Ascending aorta (tissue), 2 donors: ENCODE results near the gene LIN54. TPM values are rescaled to one million over a fixed set of nuclear protein-coding genes. Genes with fewer than 3 reads are reported as not detected.

Experiments
- DNase-seq, 2 donors: peaks; one replicate each; pipeline ENCODE4 v3.0.0-alpha.2; 2019; ENCODE audit warnings: low spot score in 2 of 2
- H3K27ac ChIP-seq, 2 donors: fragments of 200-600 bp; sonication (generic); one replicate each; pipeline ENCODE4 v1.5.1; 2016 to 2017; ENCODE audit warnings: mild to moderate bottlenecking in 1 of 2
- H3K27me3 ChIP-seq: fragments of 200-600 bp; sonication (generic); one replicate; pipeline ENCODE4 v1.5.1; 2017
- H3K36me3 ChIP-seq, 2 donors: fragments of 200-600 bp; sonication (generic); one replicate each; pipeline ENCODE4 v1.5.1; 2016
- H3K4me1 ChIP-seq, 2 donors: fragments of 200-600 bp; sonication (generic); one replicate each; pipeline ENCODE4 v1.5.1; 2016 to 2017; ENCODE audit warnings: mild to moderate bottlenecking in 1 of 2
- H3K4me3 ChIP-seq, 2 donors: fragments of 200-600 bp; sonication (generic); one replicate each; pipeline ENCODE4 v1.5.1; 2016 to 2017; ENCODE audit warnings: mild to moderate bottlenecking in 1 of 2
- H3K9me3 ChIP-seq, 2 donors: fragments of 200-600 bp; sonication (generic); one replicate each; pipeline ENCODE4 v1.5.1; 2016
- intact Hi-C: fragments of 100-400 bp; cut with DNase I; formaldehyde crosslinking; loops from one replicate; pipeline ENCODE4 v1.15.1; 2023
- total RNA-seq: library from RNA; depleted of rRNA; stranded (reverse); fragments of >200 nt; gene quantifications from one replicate; pipeline ENCODE4 v1.1.0, GENCODE V29; 2016
- TF ChIP-seq, protein P1 (sequence below), 3 experiments: fragments of 200-600 bp in 2 of 3; fragments of 450-650 bp in 1 of 3; sonication (generic) in 2 of 3; IDR thresholded peaks; one replicate each; pipeline ENCODE4 v1.5.1; 2016 to 2019; ENCODE audit warnings: antibody characterized with exemption in 3 of 3, mild to moderate bottlenecking in 1 of 3, moderate library complexity in 1 of 3

Gene LIN54
- total RNA-seq, 1 donor from 2014 or later, result 6.2 TPM

DNA sequence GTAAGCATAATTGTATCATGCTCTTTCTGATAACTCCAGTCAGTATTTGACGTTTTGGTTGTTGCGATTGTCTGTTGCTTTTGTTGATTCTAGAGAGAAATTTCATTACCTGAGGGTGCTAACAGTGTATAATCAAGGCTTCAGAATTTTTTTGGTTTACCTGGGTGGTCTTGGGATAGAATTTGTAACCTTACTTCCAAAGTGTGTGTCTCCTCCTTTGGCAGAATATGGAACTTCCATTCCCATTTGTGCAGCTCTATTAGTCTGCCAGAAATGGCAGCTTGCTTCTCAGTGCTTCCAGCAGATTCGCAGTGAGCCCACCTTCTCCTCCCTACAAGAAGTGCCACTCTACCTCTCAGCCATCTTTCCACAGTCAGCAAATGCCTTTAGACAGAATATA is 29.6 kb upstream of the LIN54 start:
- Histone ChIP-seq H3K9me3 (no peaks in the 10 kb centered on the region), H3K27ac (no peak overlapping the region), H3K4me3 (no peak overlapping the region), H3K4me1 (peaks cover 0 to 16% of the 10 kb centered on the region in 2 donors), H3K27me3 (no peaks in the 10 kb centered on the region), H3K36me3 (peaks cover 0 to 5% of the 10 kb centered on the region in 2 donors)
- DNase-seq, result no peak
- TF ChIP-seq, protein P1, sequence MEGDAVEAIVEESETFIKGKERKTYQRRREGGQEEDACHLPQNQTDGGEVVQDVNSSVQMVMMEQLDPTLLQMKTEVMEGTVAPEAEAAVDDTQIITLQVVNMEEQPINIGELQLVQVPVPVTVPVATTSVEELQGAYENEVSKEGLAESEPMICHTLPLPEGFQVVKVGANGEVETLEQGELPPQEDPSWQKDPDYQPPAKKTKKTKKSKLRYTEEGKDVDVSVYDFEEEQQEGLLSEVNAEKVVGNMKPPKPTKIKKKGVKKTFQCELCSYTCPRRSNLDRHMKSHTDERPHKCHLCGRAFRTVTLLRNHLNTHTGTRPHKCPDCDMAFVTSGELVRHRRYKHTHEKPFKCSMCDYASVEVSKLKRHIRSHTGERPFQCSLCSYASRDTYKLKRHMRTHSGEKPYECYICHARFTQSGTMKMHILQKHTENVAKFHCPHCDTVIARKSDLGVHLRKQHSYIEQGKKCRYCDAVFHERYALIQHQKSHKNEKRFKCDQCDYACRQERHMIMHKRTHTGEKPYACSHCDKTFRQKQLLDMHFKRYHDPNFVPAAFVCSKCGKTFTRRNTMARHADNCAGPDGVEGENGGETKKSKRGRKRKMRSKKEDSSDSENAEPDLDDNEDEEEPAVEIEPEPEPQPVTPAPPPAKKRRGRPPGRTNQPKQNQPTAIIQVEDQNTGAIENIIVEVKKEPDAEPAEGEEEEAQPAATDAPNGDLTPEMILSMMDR (IDR thresholded peaks at IDR 0.05), result no peak
- intact Hi-C loops, result no loop called here

DNA sequence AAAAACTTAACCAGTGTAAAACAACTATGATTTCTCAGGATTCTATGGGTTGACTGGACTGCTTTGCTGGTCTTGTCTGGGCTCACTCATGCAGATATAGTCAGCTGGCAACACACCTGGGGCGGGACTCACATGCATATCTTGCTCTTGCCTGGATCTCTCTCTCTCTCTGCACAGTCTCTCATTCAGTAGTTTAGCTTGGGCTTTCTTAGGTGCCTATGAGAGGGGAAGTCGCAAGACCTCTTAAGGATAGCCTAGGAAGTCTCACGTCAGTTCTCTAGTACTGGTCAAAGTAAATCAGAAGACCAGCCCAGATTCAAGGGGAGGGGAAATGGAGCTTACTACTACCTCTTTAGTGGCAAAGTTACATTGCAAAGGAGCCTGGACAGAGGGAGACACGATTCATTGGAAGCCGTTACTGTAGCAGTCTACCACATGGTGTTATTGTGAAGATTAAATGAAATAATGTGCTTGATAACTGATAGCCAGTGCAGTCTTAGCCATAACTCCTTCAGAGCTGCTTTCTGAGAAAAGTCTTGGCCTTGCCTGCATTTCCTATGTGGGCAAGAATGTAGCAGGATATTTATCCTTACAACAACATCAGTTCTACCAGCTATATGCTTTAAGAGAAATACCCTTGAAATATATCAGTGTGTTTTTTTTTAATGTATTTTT is 26.5 kb upstream of the LIN54 start:
- Histone ChIP-seq H3K27ac (no peak overlapping the region), H3K4me3 (no peak overlapping the region), H3K9me3 (no peaks in the 10 kb centered on the region), H3K36me3 (peaks cover 0 to 5% of the 10 kb centered on the region in 2 donors), H3K27me3 (no peaks in the 10 kb centered on the region), H3K4me1 (peaks cover 0 to 16% of the 10 kb centered on the region in 2 donors)
- no peak for DNase-seq
- intact Hi-C loops, result loop anchor here (10.0 kb wide), 1 partner anchor 448 kb away; the partner anchor contains the start of gene ABRAXAS1
- TF ChIP-seq, protein P1 (IDR thresholded peaks at IDR 0.05), result no peak

DNA sequence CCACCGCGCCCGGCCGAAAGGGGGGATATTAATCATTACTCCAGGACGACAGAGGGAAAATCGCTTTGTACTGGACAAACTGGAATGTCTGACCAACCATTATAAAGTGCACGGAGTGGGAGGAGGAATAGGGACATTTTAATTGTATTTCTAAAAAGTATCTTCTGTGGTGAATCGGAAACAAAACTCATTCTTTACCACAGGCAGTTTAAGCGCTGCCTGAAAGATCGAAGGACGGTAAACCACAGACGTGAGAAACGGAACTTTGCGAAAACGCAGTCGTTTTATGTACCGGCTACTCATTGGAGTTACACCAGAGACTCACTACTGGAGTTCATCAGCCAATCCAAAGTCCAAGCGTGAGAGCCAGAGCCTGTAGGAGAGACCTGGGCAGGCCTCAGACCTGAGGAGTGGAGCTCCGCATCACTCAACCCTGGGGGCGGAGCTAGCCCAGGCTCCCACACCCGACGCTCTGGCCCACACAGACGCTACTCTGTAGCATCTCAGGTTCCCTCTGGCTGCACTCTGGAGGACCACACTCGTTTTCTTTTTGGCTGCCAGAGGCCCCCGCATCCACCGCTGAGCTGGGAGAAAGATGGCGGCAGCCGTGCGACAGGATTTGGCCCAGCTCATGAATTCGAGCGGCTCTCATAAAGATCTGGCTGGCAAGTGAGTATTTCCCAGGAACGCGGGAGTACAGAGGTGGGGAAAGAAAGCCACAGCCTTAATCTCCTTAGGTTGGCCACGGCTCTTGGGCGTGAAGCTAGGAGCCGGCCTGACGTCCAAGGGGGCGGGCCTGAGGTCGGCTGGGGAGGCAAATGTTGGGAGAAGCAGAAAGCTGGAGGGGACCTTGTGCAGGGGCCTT is 24.2 kb upstream of the LIN54 start, which contains the start of gene COPS4:
COPS4 (plus strand) TSS at position 554 of the 865 bp plus-strand sequence; CDS start at position 596, 42 bp downstream.
- TF ChIP-seq, protein P1 (IDR thresholded peaks at IDR 0.05), result peak; percentile 15 to 59 (median 43)
- intact Hi-C loops, result loop anchor here (1.0 to 10.0 kb wide), 6 partner anchors 22 to 750 kb away; partner anchors contain the start of genes ABRAXAS1 and THAP9
- DNase-seq, result peak; percentile 95 to 99
- Histone ChIP-seq H3K36me3 (no peaks in the 10 kb centered on the region), H3K4me3 (peak within 1 kb of the TSS; percentile 76 to 79), H3K4me1 (peaks cover 0 to 16% of the 10 kb centered on the region in 2 donors), H3K27ac (peak within 1 kb of the TSS; percentile 92 to 94), H3K9me3 (no peaks in the 10 kb centered on the region), H3K27me3 (no peaks in the 10 kb centered on the region)

DNA sequence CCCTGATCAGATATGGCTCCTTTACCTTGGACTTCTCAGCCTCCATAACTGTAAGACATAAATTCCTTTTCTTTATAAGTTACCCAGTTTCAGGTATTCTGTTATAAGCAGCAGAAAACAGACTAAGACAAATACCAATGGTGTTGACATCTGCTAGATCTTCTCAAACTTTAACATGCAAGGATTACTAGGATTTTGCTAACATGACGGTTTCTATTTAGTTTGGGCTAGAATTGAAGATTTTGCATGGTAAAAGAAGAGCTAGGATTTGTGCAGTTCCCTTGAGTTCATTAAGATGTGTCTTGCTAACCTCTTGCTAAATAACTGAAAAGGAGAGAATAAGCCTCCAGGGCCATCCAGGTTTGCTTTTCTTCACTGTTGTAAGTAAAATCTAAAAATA is 19.1 kb upstream of the LIN54 start:
- no peaks in the 10 kb centered on the region for H3K4me1 ChIP-seq
- intact Hi-C loops, result loop anchor here (10.0 kb wide), 1 partner anchor 455 kb away; the partner anchor contains the start of gene ABRAXAS1
- no peaks in the 10 kb centered on the region for H3K36me3 ChIP-seq
- H3K27ac ChIP-seq, result no peak overlapping the region
- no peaks in the 10 kb centered on the region for H3K27me3 ChIP-seq
- peaks cover 0 to 1% of the 10 kb centered on the region in 2 donors for H3K9me3 ChIP-seq
- H3K4me3 ChIP-seq, result no peak overlapping the region
- TF ChIP-seq, protein P1 (IDR thresholded peaks at IDR 0.05), result no peak
- DNase-seq, result no peak

DNA sequence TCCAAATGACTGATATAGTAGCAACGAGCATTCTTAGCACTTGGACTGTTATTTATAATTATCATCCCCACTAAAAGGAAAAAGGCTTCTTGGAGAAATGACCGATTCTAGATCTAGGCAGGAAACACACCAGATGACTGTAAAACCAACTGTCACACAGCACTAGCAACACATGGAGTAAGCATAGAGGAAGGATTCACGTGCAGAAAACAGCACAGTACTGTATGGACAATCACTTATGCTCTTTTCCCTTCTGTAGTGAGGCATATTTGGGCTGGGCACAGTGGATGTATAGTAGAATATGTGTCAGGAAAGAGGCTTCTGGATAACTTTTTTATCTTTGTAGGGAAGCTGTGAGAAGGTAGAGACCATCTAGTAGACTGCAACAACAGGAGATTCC is 18.4 kb upstream of the LIN54 start:
- H3K27ac ChIP-seq, result no peak overlapping the region
- H3K36me3 ChIP-seq, result no peaks in the 10 kb centered on the region
- no peak overlapping the region for H3K4me3 ChIP-seq
- H3K4me1 ChIP-seq, result no peaks in the 10 kb centered on the region
- intact Hi-C loops, result no loop called here
- DNase-seq, result no peak
- TF ChIP-seq, protein P1 (IDR thresholded peaks at IDR 0.05), result no peak
- H3K27me3 ChIP-seq, result no peaks in the 10 kb centered on the region
- peaks cover 0 to 7% of the 10 kb centered on the region in 2 donors for H3K9me3 ChIP-seq
